Brain microvascular endothelial cell (primary cell): ENCODE results near the gene PWWP2B.

Experiments
- DNase-seq: peaks from one replicate; pipeline ENCODE4 v3.0.0-alpha.2; 2020
- H3K27ac ChIP-seq: fragments of 250-450 bp; sonication (Bioruptor Pico); 2 replicates; pipeline ENCODE4 v1.5.1; 2020; ENCODE audit warnings: mild to moderate bottlenecking, moderate library complexity
- H3K27me3 ChIP-seq: fragments of 250-450 bp; sonication (Bioruptor Pico); replicated peaks from 2 replicates; pipeline ENCODE4 v1.5.1; 2020; ENCODE audit warnings: mild to moderate bottlenecking
- H3K36me3 ChIP-seq: fragments of 250-450 bp; sonication (Bioruptor Pico); replicated peaks from 2 replicates; pipeline ENCODE4 v1.5.1; 2020; ENCODE audit warnings: mild to moderate bottlenecking
- H3K4me3 ChIP-seq: 2 replicates; pipeline ENCODE4 v1.5.1; 2011; ENCODE audit warnings: low read depth, mild to moderate bottlenecking, control low read depth, low read length, moderate library complexity
- in situ Hi-C: cut with HindIII; loops from 2 replicates; pipeline ENCODE4 v1.10.0; 2017; ENCODE audit warnings: low sequenced_read_pairs, low pct_ligation_motif_present
- TF ChIP-seq, protein P1 (sequence below): IDR thresholded peaks from 2 replicates; pipeline ENCODE4 v1.5.1; 2011; ENCODE audit warnings: low read depth, mild to moderate bottlenecking, moderate library complexity, low read length, control low read depth, inconsistent platforms; ENCODE audit errors: missing control alignments

The PWWP2B gene

DNA sequence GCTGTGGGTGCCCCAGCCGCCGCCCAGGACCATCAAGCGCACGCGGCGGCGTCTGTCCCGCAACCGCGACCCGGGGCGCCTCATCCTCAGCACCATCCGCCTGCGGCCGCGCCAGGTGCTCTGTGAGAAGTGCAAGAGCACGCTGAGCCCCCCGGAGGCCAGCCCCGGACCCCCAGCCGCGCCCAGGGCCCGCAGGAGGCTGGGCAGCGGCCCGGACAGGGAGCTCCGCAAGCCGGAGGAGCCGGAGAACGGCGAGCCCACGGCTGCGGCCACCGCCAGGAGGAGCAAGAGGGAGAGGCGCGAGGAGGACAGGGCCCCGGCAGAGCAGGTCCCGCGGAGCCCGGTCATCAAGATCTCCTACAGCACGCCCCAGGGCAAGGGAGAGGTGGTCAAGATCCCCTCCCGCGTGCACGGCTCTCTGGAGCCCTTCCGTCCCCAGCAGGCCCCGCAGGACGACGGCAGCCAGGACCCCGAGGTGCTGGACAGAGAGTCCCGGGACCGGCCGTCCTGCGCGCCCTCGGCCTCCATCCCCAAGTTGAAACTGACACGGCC, 8.0 kb downstream of the PWWP2B start:
- Histone ChIP-seq H3K27me3 (no peaks in the 10 kb centered on the region), H3K4me3 (no peak overlapping the region), H3K27ac (no peak overlapping the region), H3K36me3 (peaks cover 4% of the 10 kb centered on the region)
- no peak for DNase-seq
- in situ Hi-C loops = no loop called here
- TF ChIP-seq, protein P1, sequence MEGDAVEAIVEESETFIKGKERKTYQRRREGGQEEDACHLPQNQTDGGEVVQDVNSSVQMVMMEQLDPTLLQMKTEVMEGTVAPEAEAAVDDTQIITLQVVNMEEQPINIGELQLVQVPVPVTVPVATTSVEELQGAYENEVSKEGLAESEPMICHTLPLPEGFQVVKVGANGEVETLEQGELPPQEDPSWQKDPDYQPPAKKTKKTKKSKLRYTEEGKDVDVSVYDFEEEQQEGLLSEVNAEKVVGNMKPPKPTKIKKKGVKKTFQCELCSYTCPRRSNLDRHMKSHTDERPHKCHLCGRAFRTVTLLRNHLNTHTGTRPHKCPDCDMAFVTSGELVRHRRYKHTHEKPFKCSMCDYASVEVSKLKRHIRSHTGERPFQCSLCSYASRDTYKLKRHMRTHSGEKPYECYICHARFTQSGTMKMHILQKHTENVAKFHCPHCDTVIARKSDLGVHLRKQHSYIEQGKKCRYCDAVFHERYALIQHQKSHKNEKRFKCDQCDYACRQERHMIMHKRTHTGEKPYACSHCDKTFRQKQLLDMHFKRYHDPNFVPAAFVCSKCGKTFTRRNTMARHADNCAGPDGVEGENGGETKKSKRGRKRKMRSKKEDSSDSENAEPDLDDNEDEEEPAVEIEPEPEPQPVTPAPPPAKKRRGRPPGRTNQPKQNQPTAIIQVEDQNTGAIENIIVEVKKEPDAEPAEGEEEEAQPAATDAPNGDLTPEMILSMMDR = no peak

DNA sequence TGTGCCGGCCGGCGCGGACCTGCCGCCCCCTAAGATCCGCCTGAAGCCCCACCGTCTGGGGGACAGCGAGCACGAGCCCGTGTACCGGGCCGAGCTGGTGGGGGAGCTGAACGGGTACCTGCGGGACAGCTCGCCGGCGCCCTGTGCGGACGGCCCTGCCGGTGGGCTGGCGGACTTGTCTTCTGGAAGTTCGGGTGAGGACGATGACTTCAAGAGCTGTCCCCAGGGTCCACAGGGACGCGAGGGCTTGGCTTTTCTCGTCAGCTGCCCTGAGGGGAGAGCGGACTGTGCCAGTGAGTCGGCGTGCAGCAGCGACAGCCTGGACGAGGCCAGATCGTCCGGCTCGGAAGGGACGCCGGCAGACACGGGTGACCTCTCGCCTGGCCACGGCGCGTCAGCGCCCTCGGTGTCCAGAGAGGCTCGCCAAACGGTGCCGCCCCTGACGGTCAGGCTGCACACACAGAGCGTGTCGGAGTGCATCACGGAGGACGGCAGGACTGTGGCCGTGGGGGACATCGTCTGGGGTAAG, 8.5 kb downstream of the PWWP2B start:
- TF ChIP-seq, protein P1 = no peak
- Histone ChIP-seq H3K27ac (no peak overlapping the region), H3K4me3 (no peak overlapping the region), H3K27me3 (no peaks in the 10 kb centered on the region), H3K36me3 (peaks cover 4% of the 10 kb centered on the region)
- in situ Hi-C loops = no loop called here
- no peak for DNase-seq

- Histone ChIP-seq H3K27ac (no peak overlapping the region), H3K4me3 (no peak overlapping the region), H3K36me3 (peaks cover 4% of the 10 kb centered on the region), H3K27me3 (no peaks in the 10 kb centered on the region)
- DNase-seq = no peak
- TF ChIP-seq, protein P1 = no peak
- in situ Hi-C loops = no loop called here
These were observed 9.2 kb downstream of the PWWP2B start for GRCh38 chr10:132406181-132406580.

GRCh38 chr10:132406750-132407149, 9.8 kb downstream of the PWWP2B start:
- Histone ChIP-seq H3K4me3 (no peak overlapping the region), H3K27ac (no peak overlapping the region), H3K36me3 (peaks cover 4% of the 10 kb centered on the region), H3K27me3 (no peaks in the 10 kb centered on the region)
- TF ChIP-seq, protein P1 = no peak
- in situ Hi-C loops = no loop called here
- no peak for DNase-seq

- DNase-seq = no peak
- in situ Hi-C loops = no loop called here
- TF ChIP-seq, protein P1 = no peak
- Histone ChIP-seq H3K36me3 (peaks cover 4% of the 10 kb centered on the region), H3K27me3 (no peaks in the 10 kb centered on the region), H3K27ac (no peak overlapping the region), H3K4me3 (no peak overlapping the region)
These were observed 10.3 kb downstream of the PWWP2B start for GRCh38 chr10:132407243-132407746.

- Histone ChIP-seq H3K27me3 (no peaks in the 10 kb centered on the region), H3K27ac (no peak overlapping the region), H3K36me3 (peaks cover 4% of the 10 kb centered on the region), H3K4me3 (no peak overlapping the region)
- TF ChIP-seq, protein P1 = peak; percentile 15
- peak; percentile 31 for DNase-seq
- in situ Hi-C loops = no loop called here
These were observed 10.9 kb downstream of the PWWP2B start for GRCh38 chr10:132407846-132408278.
